Kidney epithelial cell (primary cell): Measurements from ENCODE around the gene PPFIBP1. TPM values are rescaled to one million over a fixed set of nuclear protein-coding genes. Genes with fewer than 3 reads are reported as not detected.
"Not testable (repeated sequence)": the region's sequence is repeated elsewhere in the genome, so short reads cannot be mapped to it uniquely, and the experiment has no call there.

Experiments used
- DNase-seq: peaks from one replicate; pipeline ENCODE4 v3.0.0-alpha.2; 2010; ENCODE audit warnings: low read depth
- H3K27me3 ChIP-seq: 2 replicates; pipeline ENCODE4 v1.6.0; 2011; ENCODE audit warnings: low read length; ENCODE audit not compliant: control insufficient read depth, insufficient read depth
- H3K36me3 ChIP-seq: 2 replicates; pipeline ENCODE4 v1.5.1; 2011; ENCODE audit warnings: low read length; ENCODE audit not compliant: control insufficient read depth, insufficient read depth
- H3K4me3 ChIP-seq: 2 replicates; pipeline ENCODE4 v1.5.1; 2011; ENCODE audit warnings: low read depth, mild to moderate bottlenecking, control low read depth, low read length
- CTCF ChIP-seq: IDR thresholded peaks from 2 replicates; pipeline ENCODE4 v1.5.1; 2011; ENCODE audit warnings: mild to moderate bottlenecking, moderate library complexity, low read length, control low read depth, inconsistent platforms; ENCODE audit not compliant: insufficient read depth, poor library complexity, severe bottlenecking
- total RNA-seq: library from RNA; depleted of rRNA; stranded (reverse); fragments of >200 nt; gene quantifications from 2 replicates; pipeline ENCODE4 v1.2.3, GENCODE V29; 2015

Gene PPFIBP1
- total RNA-seq, 1 donor from 2014 or later, result 119 TPM

GRCh38 chr12:27537855-27538675 is 14.1 kb downstream of the PPFIBP1 start:
- TF ChIP-seq CTCF, result no peak
- DNase-seq, result no peak
- no peaks in the 10 kb centered on the region for H3K36me3 ChIP-seq
- no peak overlapping the region for H3K4me3 ChIP-seq
- no peaks in the 10 kb centered on the region for H3K27me3 ChIP-seq

GRCh38 chr12:27539191-27539631 is 15.2 kb downstream of the PPFIBP1 start:
- H3K36me3 ChIP-seq, result no peaks in the 10 kb centered on the region
- H3K4me3 ChIP-seq, result no peak overlapping the region
- no peak for DNase-seq
- no peak for TF ChIP-seq CTCF
- H3K27me3 ChIP-seq, result no peaks in the 10 kb centered on the region

GRCh38 chr12:27541031-27541719 is 17.2 kb downstream of the PPFIBP1 start:
- no peaks in the 10 kb centered on the region for H3K36me3 ChIP-seq
- no peaks in the 10 kb centered on the region for H3K27me3 ChIP-seq
- H3K4me3 ChIP-seq, result no peak overlapping the region
- no peak for DNase-seq
- no peak for TF ChIP-seq CTCF

GRCh38 chr12:27542628-27543027 is 18.6 kb downstream of the PPFIBP1 start:
- Histone ChIP-seq H3K27me3 (no peaks in the 10 kb centered on the region), H3K36me3 (no peaks in the 10 kb centered on the region), H3K4me3 (no peak overlapping the region)
- DNase-seq, result no peak
- no peak for TF ChIP-seq CTCF

GRCh38 chr12:27544858-27545257 is 20.9 kb downstream of the PPFIBP1 start:
- not testable (repeated sequence) for H3K27me3 ChIP-seq, DNase-seq, H3K36me3 ChIP-seq, H3K4me3 ChIP-seq

- Histone ChIP-seq H3K36me3 (no peaks in the 10 kb centered on the region), H3K27me3 (no peaks in the 10 kb centered on the region), H3K4me3 (no peak overlapping the region)
- TF ChIP-seq CTCF, result no peak
- no peak for DNase-seq
Observed at GRCh38 chr12:27545665-27546064, 21.7 kb downstream of the PPFIBP1 start.
